AG10803 (cell line): ENCODE measurements around the gene LCTL.

ENCODE experiments used
- DNase-seq: peaks from one replicate; pipeline ENCODE4 v3.0.0; 2010; ENCODE audit warnings: low read depth
- H3K4me3 ChIP-seq: 2 replicates; pipeline ENCODE4 v1.5.1; 2011; ENCODE audit warnings: mild to moderate bottlenecking, low read length, control low read depth
- TF ChIP-seq, protein P1 (sequence below): conservative IDR thresholded peaks from 2 replicates; pipeline ENCODE4 v1.5.1; 2011; ENCODE audit warnings: mild to moderate bottlenecking, low read length, control low read depth, inconsistent platforms

LCTL gene

DNA sequence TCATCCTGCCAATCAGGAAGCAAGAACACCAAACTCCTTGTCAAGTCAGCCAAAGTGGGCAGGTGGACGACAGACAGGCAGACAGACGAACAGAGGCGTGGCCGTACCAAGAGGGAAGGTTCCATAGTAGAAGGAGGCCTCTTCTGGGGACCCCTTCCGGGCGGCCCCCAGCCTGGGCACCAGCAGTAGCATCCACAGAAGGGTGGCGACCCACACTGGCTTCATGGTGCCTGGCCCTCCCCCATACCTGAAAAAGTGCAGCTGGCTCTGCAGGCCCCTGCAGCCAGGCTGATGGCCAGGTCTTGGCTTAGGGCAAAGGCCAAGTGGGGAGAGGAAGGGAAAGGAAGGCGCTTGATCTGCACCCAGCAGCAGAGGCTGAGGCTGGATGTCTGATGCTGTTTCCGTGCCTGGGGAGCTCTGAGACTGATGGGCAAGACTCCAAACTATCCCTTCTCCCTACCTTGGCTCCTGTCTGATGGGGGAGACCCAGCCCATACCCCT, 607 bp downstream of the LCTL start:
- TF ChIP-seq, protein P1, sequence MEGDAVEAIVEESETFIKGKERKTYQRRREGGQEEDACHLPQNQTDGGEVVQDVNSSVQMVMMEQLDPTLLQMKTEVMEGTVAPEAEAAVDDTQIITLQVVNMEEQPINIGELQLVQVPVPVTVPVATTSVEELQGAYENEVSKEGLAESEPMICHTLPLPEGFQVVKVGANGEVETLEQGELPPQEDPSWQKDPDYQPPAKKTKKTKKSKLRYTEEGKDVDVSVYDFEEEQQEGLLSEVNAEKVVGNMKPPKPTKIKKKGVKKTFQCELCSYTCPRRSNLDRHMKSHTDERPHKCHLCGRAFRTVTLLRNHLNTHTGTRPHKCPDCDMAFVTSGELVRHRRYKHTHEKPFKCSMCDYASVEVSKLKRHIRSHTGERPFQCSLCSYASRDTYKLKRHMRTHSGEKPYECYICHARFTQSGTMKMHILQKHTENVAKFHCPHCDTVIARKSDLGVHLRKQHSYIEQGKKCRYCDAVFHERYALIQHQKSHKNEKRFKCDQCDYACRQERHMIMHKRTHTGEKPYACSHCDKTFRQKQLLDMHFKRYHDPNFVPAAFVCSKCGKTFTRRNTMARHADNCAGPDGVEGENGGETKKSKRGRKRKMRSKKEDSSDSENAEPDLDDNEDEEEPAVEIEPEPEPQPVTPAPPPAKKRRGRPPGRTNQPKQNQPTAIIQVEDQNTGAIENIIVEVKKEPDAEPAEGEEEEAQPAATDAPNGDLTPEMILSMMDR: no peak
- DNase-seq: no peak
- H3K4me3 ChIP-seq: no peak overlapping the region

DNA sequence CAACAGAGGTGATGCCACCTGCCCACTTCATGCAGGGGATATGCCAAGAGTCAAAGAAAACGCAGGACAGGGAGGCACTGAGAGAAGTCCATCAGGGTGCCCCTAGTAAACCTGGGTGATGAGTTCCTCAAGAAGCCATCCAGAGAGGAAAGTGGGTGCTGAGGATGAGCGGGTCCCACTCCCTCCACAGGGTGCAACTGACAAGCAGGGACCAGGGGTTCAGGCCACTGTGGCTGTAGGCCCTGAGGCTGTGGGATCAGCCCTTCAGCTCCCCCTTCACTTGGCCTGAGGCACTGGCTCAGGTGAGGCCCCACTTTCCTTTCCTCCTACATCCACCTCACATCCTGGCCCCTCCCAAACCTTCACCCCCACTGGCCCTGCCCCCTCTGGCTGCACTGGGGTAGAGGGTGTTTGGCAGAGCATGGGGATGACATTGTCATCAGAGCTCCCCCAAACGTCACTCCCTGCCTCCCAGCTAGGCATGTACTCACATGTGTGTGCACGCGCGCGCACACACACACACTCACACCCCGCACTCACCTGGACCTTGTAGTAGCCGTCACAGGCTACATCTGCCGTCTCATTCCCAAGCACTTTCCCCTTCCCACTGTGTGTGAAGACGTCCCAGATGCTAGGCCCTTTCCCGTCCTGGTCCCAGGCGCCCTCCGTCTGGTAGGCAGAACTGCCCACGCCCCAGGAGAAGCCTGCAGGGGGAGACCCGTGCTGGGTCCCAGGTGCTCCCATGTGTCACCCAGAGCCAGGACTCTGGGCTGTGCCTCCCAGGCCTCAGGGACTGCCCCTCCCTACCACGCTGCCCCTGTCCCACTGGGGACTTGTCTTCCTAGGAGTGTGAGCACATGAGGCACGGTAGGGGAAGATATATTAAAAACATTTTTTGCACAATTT, 1.4 kb downstream of the LCTL start:
- no peak for DNase-seq

DNA sequence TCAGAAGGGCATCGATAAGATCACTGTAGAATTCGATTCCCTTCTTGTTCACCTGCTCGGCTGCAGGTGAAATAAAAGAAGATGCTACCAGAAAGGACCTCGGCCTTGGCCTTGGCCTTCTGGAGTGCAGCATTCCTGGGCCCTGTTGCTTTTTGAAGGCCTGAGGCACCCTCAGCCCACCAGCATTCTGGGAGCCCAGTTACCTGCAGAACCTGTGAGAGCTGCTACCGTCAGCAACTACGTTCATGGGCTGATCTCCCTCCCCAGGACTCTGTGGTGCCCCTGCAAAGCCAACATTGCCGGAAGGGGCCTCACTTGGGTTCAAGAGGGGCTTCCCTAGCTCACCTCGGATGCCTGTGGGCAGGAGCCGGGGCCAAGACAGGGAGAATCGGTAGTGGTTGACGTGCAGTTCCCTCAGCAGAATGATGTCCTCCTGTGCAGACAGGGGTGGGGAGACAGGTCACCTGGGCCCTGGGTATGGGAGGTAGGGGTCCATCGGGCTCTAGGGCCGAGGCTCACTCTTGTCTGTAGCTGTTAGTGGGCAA, 2.2 kb downstream of the LCTL start:
- no peak for DNase-seq
- TF ChIP-seq, protein P1: no peak

More for the DNA sequence above, 1.4 kb downstream of the LCTL start:
- TF ChIP-seq, protein P1: no peak
- no peak overlapping the region for H3K4me3 ChIP-seq

DNA sequence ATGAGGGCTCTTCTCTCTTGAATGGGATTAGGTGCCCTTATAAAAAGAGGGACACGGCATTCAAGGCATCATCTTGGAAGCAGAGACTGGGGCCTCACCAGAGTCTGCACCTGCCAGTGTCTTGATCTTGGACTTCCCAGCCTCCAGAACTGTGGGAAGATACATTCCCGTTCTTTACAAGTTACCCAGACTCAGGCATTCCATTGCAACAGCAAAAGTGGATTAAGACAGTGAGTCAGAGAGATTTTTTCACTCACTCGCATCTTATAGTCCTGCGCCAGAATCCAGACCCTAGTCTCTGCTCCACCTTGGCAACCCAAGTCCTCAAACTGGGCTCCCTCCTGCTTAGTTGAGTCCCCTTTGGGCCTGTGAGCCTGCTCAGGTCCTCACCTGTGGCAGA, 2.7 kb downstream of the LCTL start:
- DNase-seq: peak; percentile 7
- TF ChIP-seq, protein P1: no peak
- no peak overlapping the region for H3K4me3 ChIP-seq

More for the DNA sequence above, 2.2 kb downstream of the LCTL start:
- no peak overlapping the region for H3K4me3 ChIP-seq

DNA sequence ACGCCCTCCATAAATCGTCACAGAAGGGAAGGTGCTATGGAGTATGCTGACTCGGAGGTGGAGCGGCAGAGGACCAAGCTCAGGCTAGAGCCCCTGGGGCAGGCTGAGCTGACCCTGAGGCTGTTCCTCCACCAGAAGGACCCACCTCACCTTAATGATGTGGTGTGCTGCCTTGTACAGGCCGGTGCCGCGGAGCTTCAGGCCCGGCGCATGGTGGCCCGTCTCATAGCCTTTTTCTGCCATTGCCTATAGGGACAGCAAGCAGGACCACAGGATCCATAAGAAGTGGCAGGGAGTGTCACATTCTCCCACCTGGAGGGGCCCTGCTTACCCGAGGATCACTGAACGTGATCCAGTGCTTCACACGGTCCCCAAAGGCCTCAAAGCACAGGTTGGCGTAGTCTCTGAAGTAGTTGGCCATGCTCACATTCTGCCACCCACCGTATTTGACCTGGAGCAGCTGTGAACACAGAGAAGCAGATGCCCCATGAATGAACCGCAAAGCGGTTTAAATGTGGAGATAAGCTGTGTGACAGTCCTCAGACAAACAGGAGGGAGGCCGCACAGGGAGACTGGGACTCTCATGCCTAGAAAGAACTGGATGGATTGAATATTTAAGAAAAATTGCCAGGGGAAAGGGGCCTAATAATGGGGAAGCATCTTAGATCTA, 4.8 kb downstream of the LCTL start:
- DNase-seq: no peak
- TF ChIP-seq, protein P1: no peak

DNA sequence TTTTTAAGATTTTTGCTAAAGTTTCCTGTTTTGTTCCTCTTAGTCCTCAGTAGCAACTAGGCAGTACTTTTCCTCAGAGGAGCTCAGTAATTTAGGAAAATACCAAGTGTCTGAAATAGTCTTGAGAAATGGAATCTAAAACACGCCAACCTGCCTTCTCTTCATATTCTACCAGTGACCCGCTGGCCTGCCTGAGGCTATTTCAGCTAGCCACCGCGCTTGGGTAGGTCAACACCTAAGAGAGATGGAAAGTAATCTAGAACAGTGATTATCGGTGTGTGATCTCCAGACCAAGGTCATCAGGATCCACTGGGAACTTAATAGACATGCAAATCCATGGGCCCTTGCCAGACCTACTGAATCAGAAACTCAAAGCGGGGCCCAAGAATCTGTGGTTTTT, 7.5 kb downstream of the LCTL start:
- TF ChIP-seq, protein P1: no peak
- no peak overlapping the region for H3K4me3 ChIP-seq
- DNase-seq: no peak

More for the DNA sequence above, 4.8 kb downstream of the LCTL start:
- H3K4me3 ChIP-seq: no peak overlapping the region
